HG02938 (cell line): Measurements from ENCODE around the gene CCDC32.
"Not testable (repeated sequence)": the region's sequence is repeated elsewhere in the genome, so short reads cannot be mapped to it uniquely, and the experiment has no call there.

Source experiments
- ATAC-seq: cut with Tn5 transposase; IDR thresholded peaks from one replicate; pipeline ENCODE4 v1.9.1; 2021; ENCODE audit warnings: mild to moderate bottlenecking, moderate library complexity; ENCODE audit not compliant: unreplicated experiment

Gene CCDC32

GRCh38 chr15:40564591-40565332, at the start of gene CCDC32:
TSS of gene CCDC32 (minus strand) at chr15:40565042. CDS start at chr15:40563015, 2,027 bp downstream.
- peak; percentile 94 for ATAC-seq

- no peak for ATAC-seq
These were observed 48.2 kb upstream of the CCDC32 start for GRCh38 chr15:40613080-40613479.

- ATAC-seq = no peak
These were observed 39.1 kb upstream of the CCDC32 start for GRCh38 chr15:40603935-40604334.

GRCh38 chr15:40600956-40601355, 36.1 kb upstream of the CCDC32 start:
- ATAC-seq = no peak

GRCh38 chr15:40598672-40599071, 33.8 kb upstream of the CCDC32 start:
- ATAC-seq = no peak

GRCh38 chr15:40598126-40598525, 33.3 kb upstream of the CCDC32 start:
- ATAC-seq = no peak

- no peak for ATAC-seq
These were observed 32.2 kb upstream of the CCDC32 start for GRCh38 chr15:40597024-40597423.

GRCh38 chr15:40595773-40596172, 30.9 kb upstream of the CCDC32 start:
- no peak for ATAC-seq

DNA sequence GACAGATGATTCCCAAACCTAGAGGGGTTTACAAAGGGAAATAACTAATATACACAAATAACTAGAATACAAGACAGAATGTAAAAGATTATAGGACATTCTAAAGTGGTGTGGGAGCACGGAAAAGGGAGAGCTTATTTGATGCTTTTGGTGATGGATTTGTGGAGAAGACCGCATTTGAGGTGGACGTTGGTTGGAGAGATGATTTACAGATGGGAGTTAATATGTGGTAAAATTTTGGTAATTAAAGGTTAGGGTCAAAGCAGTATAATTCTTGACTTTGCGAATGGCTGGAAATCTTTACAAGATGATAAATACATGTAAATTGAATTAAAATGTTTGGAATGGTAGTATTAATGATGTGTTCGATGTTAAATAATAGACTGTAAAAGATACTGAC, 30.4 kb upstream of the CCDC32 start:
- no peak for ATAC-seq

- peak; percentile 37 for ATAC-seq
These were observed 29.6 kb upstream of the CCDC32 start for GRCh38 chr15:40594429-40594836.

- peak; percentile 76 for ATAC-seq
These were observed 29.0 kb upstream of the CCDC32 start, which contains the start of gene KNL1 for GRCh38 chr15:40593588-40594428. TSS of gene KNL1 (plus strand) at chr15:40594249. CDS start at chr15:40602932, 8,683 bp downstream.

DNA sequence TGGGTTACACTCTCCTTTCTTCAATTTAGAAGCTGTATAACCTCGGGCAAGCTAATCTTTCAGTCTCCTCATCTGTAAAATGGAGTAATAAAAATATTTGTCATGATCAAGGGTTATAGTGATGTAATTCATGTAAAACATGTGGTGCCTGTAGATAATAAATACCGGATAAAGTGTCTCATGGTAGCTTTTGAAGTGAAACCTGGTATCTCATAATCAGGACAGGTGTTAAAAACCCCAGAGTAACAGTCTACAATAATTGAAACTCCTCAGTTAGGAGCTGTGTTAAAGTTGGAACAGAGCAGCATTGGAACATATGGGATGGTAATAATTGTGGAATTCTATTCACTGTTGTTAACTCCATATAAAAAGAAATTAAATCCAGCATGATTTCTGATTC, 28.3 kb upstream of the CCDC32 start:
- no peak for ATAC-seq

GRCh38 chr15:40591389-40591788, 26.5 kb upstream of the CCDC32 start:
- ATAC-seq = no peak

DNA sequence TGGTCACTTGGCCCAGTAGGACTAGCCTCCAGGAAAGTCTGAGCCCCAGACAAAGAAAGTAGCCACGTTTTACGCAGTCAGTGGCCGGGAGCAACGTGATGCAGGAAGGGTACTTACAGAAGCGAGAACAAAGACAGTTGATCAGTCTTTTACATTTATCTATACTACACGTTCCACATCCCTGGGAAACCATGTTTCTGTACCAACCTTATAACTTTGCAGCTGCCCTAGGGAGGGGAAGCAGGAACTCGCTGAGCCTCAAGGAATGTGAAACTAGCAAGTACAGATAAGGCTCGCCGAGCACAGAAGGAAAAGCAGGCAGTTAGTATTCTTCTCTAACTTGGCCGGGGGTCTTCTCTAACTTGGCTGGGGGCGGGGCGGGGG, 25.8 kb upstream of the CCDC32 start:
- ATAC-seq = no peak

GRCh38 chr15:40584191-40584590, 19.3 kb upstream of the CCDC32 start:
- ATAC-seq = no peak

DNA sequence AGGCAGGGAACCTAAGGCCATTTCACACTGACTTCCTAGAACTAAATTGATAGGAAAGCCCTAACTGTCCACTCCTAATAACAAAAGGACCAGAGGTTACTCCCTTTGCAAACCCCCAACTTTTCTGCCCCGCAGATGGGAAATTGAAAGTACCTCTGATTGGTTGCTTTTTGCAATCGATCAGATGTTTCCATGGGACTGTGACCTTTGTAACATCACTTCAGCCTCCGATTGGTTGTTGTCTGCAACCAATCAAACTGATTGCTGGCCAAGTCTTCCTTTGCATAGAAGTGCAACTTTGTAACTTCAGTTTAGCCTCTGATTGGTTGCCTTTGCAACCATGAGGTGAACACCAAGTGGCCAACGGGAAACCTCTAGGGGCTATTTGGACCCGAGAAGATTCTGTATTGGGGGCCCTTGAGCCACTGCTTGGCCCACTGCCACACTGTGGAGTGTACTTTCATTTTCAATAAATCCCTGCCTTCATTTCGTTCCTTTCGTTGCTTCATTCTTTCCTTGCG, 17.9 kb upstream of the CCDC32 start:
- no peak for ATAC-seq

DNA sequence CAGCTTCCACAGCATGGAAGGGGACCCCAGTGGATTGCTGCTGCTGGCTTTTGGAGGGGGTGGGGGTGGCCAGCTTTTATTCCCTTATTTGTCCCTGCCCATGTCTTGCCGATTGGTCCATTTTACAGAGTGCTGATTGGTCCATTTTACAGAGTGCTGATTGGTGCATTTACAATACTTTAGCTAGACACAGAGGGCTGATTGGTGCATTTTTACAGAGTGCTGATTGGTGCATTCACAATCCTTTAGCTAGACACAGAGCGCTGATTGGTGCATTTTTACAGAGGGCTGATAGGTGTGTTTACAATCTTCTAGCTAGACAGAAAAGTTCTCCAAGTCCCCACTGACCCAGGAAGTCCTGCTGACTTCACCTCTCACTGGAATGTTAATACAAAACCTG, 17.0 kb upstream of the CCDC32 start:
- not testable (repeated sequence) for ATAC-seq

GRCh38 chr15:40578892-40579291, 14.1 kb upstream of the CCDC32 start:
- ATAC-seq = no peak

GRCh38 chr15:40576914-40577313, 12.1 kb upstream of the CCDC32 start:
- not testable (repeated sequence) for ATAC-seq

- ATAC-seq = no peak
These were observed 10.3 kb upstream of the CCDC32 start for GRCh38 chr15:40575113-40575512.

DNA sequence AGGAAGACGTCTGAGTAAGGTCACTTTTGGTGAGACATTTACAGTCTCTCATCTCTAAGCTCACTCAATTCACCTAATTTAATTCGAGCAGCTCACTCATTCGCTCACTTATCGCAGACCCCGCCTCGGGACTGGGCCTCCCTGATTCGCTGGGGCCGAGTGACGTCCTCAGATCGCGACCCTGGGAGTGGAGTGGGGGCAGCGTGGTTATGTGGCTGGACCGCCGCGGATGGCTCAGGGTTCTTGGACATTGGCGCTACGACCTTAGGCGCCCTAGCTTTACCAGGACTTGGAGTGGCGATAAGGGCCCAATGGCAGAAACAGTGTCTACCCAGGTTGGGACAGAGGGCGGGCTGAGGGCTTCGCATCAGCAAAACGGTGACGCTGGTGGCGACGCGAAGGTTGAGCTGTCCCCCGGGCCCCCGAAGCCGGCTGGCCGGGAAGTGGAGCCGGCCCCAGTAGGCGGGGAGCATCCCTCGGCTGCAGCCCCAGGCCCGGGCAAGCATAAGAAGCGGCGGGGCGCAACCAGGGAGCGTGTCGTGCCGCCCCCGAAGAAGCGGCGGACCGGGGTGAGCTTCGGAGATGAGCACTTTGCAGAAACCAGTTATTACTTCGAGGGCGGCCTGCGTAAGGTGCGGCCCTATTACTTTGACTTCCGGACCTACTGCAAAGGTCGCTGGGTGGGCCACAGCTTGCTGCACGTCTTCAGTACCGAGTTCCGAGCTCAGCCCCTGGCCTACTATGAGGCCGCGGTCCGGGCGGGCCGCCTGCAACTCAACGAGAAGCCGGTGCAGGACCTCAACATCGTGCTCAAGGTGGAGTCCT, 4.5 kb upstream of the CCDC32 start, which contains the start of gene RPUSD2:
Gene RPUSD2 (plus strand): TSS at position 171 of the 825 bp plus-strand sequence. CDS start 39 bp downstream, at position 210.
- peak; percentile 50 for ATAC-seq
